HepG2 (cell line): Measurements from ENCODE around the gene EEF1E1. TPM values are rescaled to one million over a fixed set of nuclear protein-coding genes. Genes with fewer than 3 reads are reported as not detected.

ENCODE experiments used
- CREM ChIP-seq, 2 experiments: sonication (generic) in 1 of 2; formaldehyde crosslinking in 1 of 2; IDR thresholded peaks; 2 replicates each; pipeline versions ENCODE4 v1.4.0 to v1.6.1; 2016 to 2020; ENCODE audit warnings: antibody characterized with exemption in 1 of 2, mild to moderate bottlenecking in 1 of 2, missing genetic modification reagents in 1 of 2
- FOXK1 ChIP-seq: sonication (generic); formaldehyde crosslinking; IDR thresholded peaks from 2 replicates; pipeline ENCODE4 v1.4.0; 2020; ENCODE audit warnings: low read depth, missing genetic modification reagents, borderline replicate concordance
- GLMP ChIP-seq: sonication (generic); formaldehyde crosslinking; IDR thresholded peaks from 2 replicates; pipeline ENCODE4 v1.9.0; 2021; ENCODE audit warnings: missing genetic modification reagents, mild to moderate bottlenecking, borderline replicate concordance
- HMG20B ChIP-seq: conservative IDR thresholded peaks from 2 replicates; pipeline ENCODE4 v1.6.1; 2016; ENCODE audit warnings: missing genetic modification reagents, missing compliant biosample characterization
- KAT2B ChIP-seq: fragments of 150-350 bp; IDR thresholded peaks from 2 replicates; pipeline ENCODE4 v1.6.1; 2014; ENCODE audit warnings: low read depth, low read length, borderline replicate concordance
- MAZ ChIP-seq, 2 experiments: sonication (generic) in 1 of 2; formaldehyde crosslinking in 1 of 2; IDR thresholded peaks; 2 replicates each; pipeline versions ENCODE4 v1.5.0 to v1.6.1; 2012 to 2020; ENCODE audit warnings: low read depth in 2 of 2, mild to moderate bottlenecking in 2 of 2, borderline replicate concordance in 1 of 2, improper control_type of control experiment in 1 of 2, low read length in 1 of 2, missing genetic modification reagents in 1 of 2, moderate library complexity in 1 of 2
- POGK ChIP-seq: sonication (generic); formaldehyde crosslinking; conservative IDR thresholded peaks from 2 replicates; pipeline ENCODE4 v1.8.0; 2022; ENCODE audit warnings: mild to moderate bottlenecking, moderate library complexity, missing genetic modification reagents
- SAP130 ChIP-seq: IDR thresholded peaks from 2 replicates; pipeline ENCODE4 v1.6.1; 2016; ENCODE audit warnings: low read depth
- STAT5B ChIP-seq: sonication (generic); formaldehyde crosslinking; IDR thresholded peaks from 2 replicates; pipeline ENCODE4 v1.4.0; 2020; ENCODE audit warnings: missing genetic modification reagents
- TAF15 ChIP-seq: fragments of 200-400 bp; formaldehyde crosslinking; IDR thresholded peaks from one replicate; pipeline ENCODE4 v1.6.1; 2018; ENCODE audit warnings: mild to moderate bottlenecking, low read depth, low read length; ENCODE audit not compliant: poor library complexity, severe bottlenecking
- ZNF253 ChIP-seq: sonication (generic); formaldehyde crosslinking; IDR thresholded peaks from 2 replicates; pipeline ENCODE4 v1.8.0; 2022; ENCODE audit warnings: mild to moderate bottlenecking, missing genetic modification reagents, borderline replicate concordance
- ZNF281 ChIP-seq: sonication (generic); formaldehyde crosslinking; IDR thresholded peaks from 2 replicates; pipeline ENCODE4 v1.4.0; 2020; ENCODE audit warnings: missing genetic modification reagents, borderline replicate concordance
- ZNF292 ChIP-seq: sonication (generic); formaldehyde crosslinking; IDR thresholded peaks from 2 replicates; pipeline ENCODE4 v1.8.1; 2022; ENCODE audit warnings: mild to moderate bottlenecking, low read depth, missing genetic modification reagents, borderline replicate concordance
- ZNF670 ChIP-seq: sonication (generic); formaldehyde crosslinking; IDR thresholded peaks from 2 replicates; pipeline ENCODE4 v1.8.0; 2022; ENCODE audit warnings: mild to moderate bottlenecking, missing genetic modification reagents, borderline replicate concordance
- ZNF709 ChIP-seq: sonication (generic); formaldehyde crosslinking; IDR thresholded peaks from 2 replicates; pipeline ENCODE4 v1.5.0; 2020; ENCODE audit warnings: mild to moderate bottlenecking, missing genetic modification reagents
- ZZZ3 ChIP-seq: sonication (generic); formaldehyde crosslinking; IDR thresholded peaks from 2 replicates; pipeline ENCODE4 v1.4.0; 2020; ENCODE audit warnings: missing genetic modification reagents, mild to moderate bottlenecking, borderline replicate concordance
- polyA plus RNA-seq, 8 experiments: library from polyadenylated mRNA; depleted of rRNA in 3 of 8; stranded (reverse) in 7 of 8; unstranded in 1 of 8; fragments of >200 nt; fragmentation: Illumina TruSeq in 4 of 8; extraction: Trizol in 4 of 8; gene quantifications; 2 replicates each; pipeline versions ENCODE4 v1.2.1 to v1.2.3, GENCODE V29; 2011 to 2016; ENCODE audit warnings: low read depth in 4 of 8, missing spikeins in 1 of 8, mixed read lengths in 1 of 8; ENCODE audit not compliant: insufficient read depth in 1 of 8
- total RNA-seq, 5 experiments: library from RNA; depleted of rRNA; stranded (reverse); fragments of >200 nt; fragmentation: Illumina TruSeq; extraction: Trizol; gene quantifications; 2 replicates each; pipeline ENCODE4 v1.2.3, GENCODE V29; 2016; ENCODE audit warnings: low read depth in 1 of 5
- TF ChIP-seq, protein P1 (sequence below): IDR thresholded peaks from 2 replicates; pipeline ENCODE4 v1.6.1; 2018; ENCODE audit warnings: missing genetic modification reagents
- TF ChIP-seq, protein P2 (sequence below): sonication (generic); formaldehyde crosslinking; IDR thresholded peaks from 2 replicates; pipeline ENCODE4 v1.5.0; 2020; ENCODE audit warnings: missing genetic modification reagents, mild to moderate bottlenecking, borderline replicate concordance

EEF1E1 gene
- total and polyA plus RNA-seq, 2 of the 13 experiments (the other 11 are each of a cell fraction or from before 2014, with no cell fraction given), result 128 to 188 TPM

- peak; percentile 91; the same call in 1 of the 2 replicates for TF ChIP-seq POGK (CRISPR knock-in tag)
- TF ChIP-seq CREM (IDR thresholded peaks at IDR 0.05), result peak; percentile 99
- peak; percentile 86 for TF ChIP-seq CREM (CRISPR knock-in tag; IDR thresholded peaks at IDR 0.05)
- TF ChIP-seq ZZZ3 (CRISPR knock-in tag), result 0 out of 2 replicates have a peak, but pooled peaks have one; percentile 32
- peak; percentile 99; the same call in 1 of the 2 replicates for TF ChIP-seq ZNF670
- TF ChIP-seq, protein P1, sequence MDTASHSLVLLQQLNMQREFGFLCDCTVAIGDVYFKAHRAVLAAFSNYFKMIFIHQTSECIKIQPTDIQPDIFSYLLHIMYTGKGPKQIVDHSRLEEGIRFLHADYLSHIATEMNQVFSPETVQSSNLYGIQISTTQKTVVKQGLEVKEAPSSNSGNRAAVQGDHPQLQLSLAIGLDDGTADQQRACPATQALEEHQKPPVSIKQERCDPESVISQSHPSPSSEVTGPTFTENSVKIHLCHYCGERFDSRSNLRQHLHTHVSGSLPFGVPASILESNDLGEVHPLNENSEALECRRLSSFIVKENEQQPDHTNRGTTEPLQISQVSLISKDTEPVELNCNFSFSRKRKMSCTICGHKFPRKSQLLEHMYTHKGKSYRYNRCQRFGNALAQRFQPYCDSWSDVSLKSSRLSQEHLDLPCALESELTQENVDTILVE (CRISPR knock-in tag), result peak; percentile 74; the same call in 1 of the 2 replicates
- TF ChIP-seq ZNF253 (CRISPR knock-in tag), result peak; percentile 69; the same call in 1 of the 2 replicates
- peak; percentile 92 for TF ChIP-seq ZNF709 (CRISPR knock-in tag)
- no peak for TF ChIP-seq KAT2B
- TF ChIP-seq, protein P2, sequence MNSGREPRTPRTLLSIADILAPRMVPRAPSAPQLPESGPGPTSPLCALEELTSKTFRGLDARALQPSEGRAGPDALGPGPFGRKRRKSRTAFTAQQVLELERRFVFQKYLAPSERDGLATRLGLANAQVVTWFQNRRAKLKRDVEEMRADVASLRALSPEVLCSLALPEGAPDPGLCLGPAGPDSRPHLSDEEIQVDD (CRISPR knock-in tag), result no peak
- TF ChIP-seq HMG20B (CRISPR knock-in tag), result peak; percentile 63; the same call in 1 of the 2 replicates
- peak; percentile 92 for TF ChIP-seq SAP130 (CRISPR knock-in tag)
- TF ChIP-seq FOXK1 (CRISPR knock-in tag), result peak; percentile 67
- no peak for TF ChIP-seq ZNF281 (CRISPR knock-in tag)
- TF ChIP-seq ZNF292 (CRISPR knock-in tag), result 0 out of 2 replicates have a peak, but pooled peaks have one; percentile 35
- no peak for TF ChIP-seq GLMP (CRISPR knock-in tag)
- TF ChIP-seq STAT5B (CRISPR knock-in tag), result peak; percentile 31; the same call in 1 of the 2 replicates
- TF ChIP-seq TAF15, result peak; percentile 86
- peak; percentile 46; the same call in 1 of the 2 replicates for TF ChIP-seq MAZ (IDR thresholded peaks at IDR 0.05; ENCODE audit: borderline replicate concordance, low read depth, low read length)
- peak; percentile 70; the same call in 1 of the 2 replicates for TF ChIP-seq MAZ (CRISPR knock-in tag; IDR thresholded peaks at IDR 0.05; ENCODE audit: low read depth)
Measured at GRCh38 chr6:8063761-8064637, 38.3 kb downstream of the EEF1E1 start, which contains the start of gene BLOC1S5 (continued).
